Mucosa of descending colon (tissue), 3 donors: ENCODE data around the gene DENND2A. TPM values are rescaled to one million over a fixed set of nuclear protein-coding genes. Genes with fewer than 3 reads are reported as not detected.
A peak's percentile ranks its signal among the peaks of the same experiment; 100 is the strongest.
"Not testable (repeated sequence)": the region's sequence is repeated elsewhere in the genome, so short reads cannot be mapped to it uniquely, and the experiment has no call there.

ENCODE experiments used
- ATAC-seq: fragments of 200-7000 bp; cut with Tn5 transposase; one replicate; pipeline ENCODE4 v1.9.1; 2020; ENCODE audit warnings: mild to moderate bottlenecking, moderate library complexity
- DNase-seq, 3 donors: peaks; one replicate each; pipeline ENCODE4 v3.0.0-alpha.2; 2020
- H3K36me3 ChIP-seq: fragments of 200-600 bp; one replicate; pipeline ENCODE4 v1.8.0; 2021; ENCODE audit warnings: low read depth, mild to moderate bottlenecking
- H3K4me1 ChIP-seq: fragments of 200-600 bp; one replicate; pipeline ENCODE4 v1.8.0; 2021; ENCODE audit warnings: low read depth, mild to moderate bottlenecking
- H3K4me3 ChIP-seq: fragments of 200-600 bp; one replicate; pipeline ENCODE4 v1.8.0; 2021; ENCODE audit warnings: mild to moderate bottlenecking
- H3K9me3 ChIP-seq: fragments of 200-600 bp; one replicate; pipeline ENCODE4 v1.8.0; 2021; ENCODE audit warnings: mild to moderate bottlenecking
- CTCF ChIP-seq: fragments of 200-600 bp; IDR thresholded peaks from one replicate; pipeline ENCODE4 v1.8.0; 2022; ENCODE audit warnings: antibody characterized with exemption, mild to moderate bottlenecking
- intact Hi-C, 2 donors: fragments of 100-400 bp; cut with DNase I in 1 of 2; cut with micrococcal nuclease in 1 of 2; formaldehyde crosslinking; loops; one replicate each; pipeline versions ENCODE4 v1.11.0 to v1.11.1; 2022; cut with DNase I, micrococcal nuclease
- total RNA-seq, 3 donors: library from RNA; stranded (reverse); fragmentation: NEBNext Ultra II Directional in 2 of 3; extraction: Animal tissue kit (Norgen Biotek cat#: 25700) in 2 of 3; gene quantifications; one replicate each; pipeline versions ENCODE4 v1.2.1 to v1.2.4, GENCODE V29; 2021 to 2023
- donor health status: DM: no; HTN: no; CAD: no; lungs with moderate emphysema.
- donor health status: DM: no; HTN: no; CAD: no.
- donor health status: DM: no; HTN: yes; CAD: no.

DENND2A gene
- total RNA-seq, 3 donors from 2014 or later: 8.4 to 17.7 (median 10.1) TPM

- ATAC-seq (no peak), DNase-seq (no peak)
- TF ChIP-seq CTCF: no peak
- Histone ChIP-seq H3K4me3 (no peak overlapping the region), H3K4me1 (no peaks in the 10 kb centered on the region), H3K9me3 (no peaks in the 10 kb centered on the region), H3K36me3 (no peaks in the 10 kb centered on the region)
- intact Hi-C loops: loop anchor here (5.0 kb wide), 1 partner anchor 132 kb away; no protein-coding TSS in a partner anchor
These were observed 9.1 kb upstream of the DENND2A start for GRCh38 chr7:140649556-140650205.

GRCh38 chr7:140646931-140647647 is 6.5 kb upstream of the DENND2A start:
- H3K4me3 ChIP-seq: no peak overlapping the region
- DNase-seq (peak in 1 of 3 donors; percentile 53), ATAC-seq (peak; percentile 77)
- TF ChIP-seq CTCF: no peak
- H3K9me3 ChIP-seq: no peaks in the 10 kb centered on the region
- H3K36me3 ChIP-seq: no peaks in the 10 kb centered on the region
- intact Hi-C loops: no loop called here
- no peaks in the 10 kb centered on the region for H3K4me1 ChIP-seq

- H3K4me1 ChIP-seq: no peaks in the 10 kb centered on the region
- intact Hi-C loops: no loop called here
- TF ChIP-seq CTCF: no peak
- no peak for DNase-seq
- H3K9me3 ChIP-seq: no peaks in the 10 kb centered on the region
- no peak overlapping the region for H3K4me3 ChIP-seq
- ATAC-seq: no peak
- H3K36me3 ChIP-seq: no peaks in the 10 kb centered on the region
These were observed 4.7 kb upstream of the DENND2A start for GRCh38 chr7:140645166-140645900.

- H3K36me3 ChIP-seq, H3K4me3 ChIP-seq, H3K4me1 ChIP-seq, H3K9me3 ChIP-seq, DNase-seq, ATAC-seq, intact Hi-C loops: not testable (repeated sequence)
These were observed 4.1 kb upstream of the DENND2A start for GRCh38 chr7:140644761-140645160.

GRCh38 chr7:140643416-140643815 is 2.8 kb upstream of the DENND2A start:
- intact Hi-C loops: no loop called here
- DNase-seq (no peak), ATAC-seq (no peak)
- Histone ChIP-seq H3K4me3 (no peak overlapping the region), H3K9me3 (no peaks in the 10 kb centered on the region), H3K36me3 (no peaks in the 10 kb centered on the region), H3K4me1 (peaks cover 2% of the 10 kb centered on the region)
- no peak for TF ChIP-seq CTCF
